Measurements from ENCODE around the gene RELL1.

RELL1 gene

GRCh38 chr4:37686373-37687193, at the start of gene RELL1:
TSS of gene RELL1 (minus strand) at chr4:37686376. CDS start at chr4:37686287, 89 bp downstream.
- peak; percentile 99 for DNase-seq

GRCh38 chr4:37735578-37735977, 49.4 kb upstream of the RELL1 start:
- no peak for DNase-seq

- no peak for DNase-seq
Measured at GRCh38 chr4:37734989-37735388, 48.8 kb upstream of the RELL1 start.

GRCh38 chr4:37733240-37733867, 47.2 kb upstream of the RELL1 start:
- DNase-seq = no peak

GRCh38 chr4:37732526-37733186, 46.5 kb upstream of the RELL1 start:
- no peak for DNase-seq

- no peak for DNase-seq
Measured at GRCh38 chr4:37729649-37730004, 43.5 kb upstream of the RELL1 start.

- DNase-seq = no peak
Measured at GRCh38 chr4:37728064-37728463, 41.9 kb upstream of the RELL1 start.

GRCh38 chr4:37727635-37728034, 41.5 kb upstream of the RELL1 start:
- no peak for DNase-seq

- DNase-seq = no peak
Measured at GRCh38 chr4:37726666-37727065, 40.5 kb upstream of the RELL1 start.

GRCh38 chr4:37725718-37726117, 39.5 kb upstream of the RELL1 start:
- no peak for DNase-seq

GRCh38 chr4:37723067-37723466, 36.9 kb upstream of the RELL1 start:
- DNase-seq = no peak

- no peak for DNase-seq
Measured at GRCh38 chr4:37721995-37722638, 35.9 kb upstream of the RELL1 start.

GRCh38 chr4:37719021-37719420, 32.8 kb upstream of the RELL1 start:
- DNase-seq = no peak

GRCh38 chr4:37717576-37717975, 31.4 kb upstream of the RELL1 start:
- DNase-seq = no peak

GRCh38 chr4:37715889-37716402, 29.8 kb upstream of the RELL1 start:
- no peak for DNase-seq

GRCh38 chr4:37710491-37710890, 24.3 kb upstream of the RELL1 start:
- no peak for DNase-seq

GRCh38 chr4:37706032-37706431, 19.9 kb upstream of the RELL1 start:
- DNase-seq = no peak

- no peak for DNase-seq
Measured at GRCh38 chr4:37705571-37705970, 19.4 kb upstream of the RELL1 start.

GRCh38 chr4:37699868-37700481, 13.8 kb upstream of the RELL1 start:
- DNase-seq = no peak

- DNase-seq = no peak
Measured at GRCh38 chr4:37697566-37697965, 11.4 kb upstream of the RELL1 start.

GRCh38 chr4:37693450-37694190, 7.4 kb upstream of the RELL1 start:
- no peak for DNase-seq

- DNase-seq = no peak
Measured at GRCh38 chr4:37693030-37693429, 6.9 kb upstream of the RELL1 start.
